Adrenal gland (tissue), 12 donors: Measurements from ENCODE around the gene GPR146. TPM values are rescaled to one million over a fixed set of nuclear protein-coding genes. Genes with fewer than 3 reads are reported as not detected.

Experiments
- DNase-seq, 7 donors: peaks; one replicate each; pipeline ENCODE4 v3.0.0-alpha.2; 2019 to 2020
- H3K27ac ChIP-seq, 5 donors: fragments of 200-600 bp; sonication (generic) in 4 of 5; 1 replicate in 3 of 5; 2 replicates in 2 of 5; pipeline versions ENCODE4 v1.5.1 to v1.8.0; 2016 to 2020; ENCODE audit warnings: mild to moderate bottlenecking in 1 of 5
- H3K27me3 ChIP-seq: fragments of 200-600 bp; 2 replicates; pipeline ENCODE4 v1.8.0; 2021
- H3K36me3 ChIP-seq, 2 donors: fragments of 200-600 bp; replicated peaks in 1 of 2; 1 replicate in 1 of 2; 2 replicates in 1 of 2; pipeline versions ENCODE4 v1.5.1 to v1.8.0; 2018 to 2022
- H3K4me1 ChIP-seq, 2 donors: fragments of 200-600 bp; replicated peaks in 1 of 2; 1 replicate in 1 of 2; 2 replicates in 1 of 2; pipeline versions ENCODE4 v1.5.1 to v1.8.0; 2018 to 2021
- H3K4me3 ChIP-seq, 4 donors: fragments of 200-600 bp; sonication (generic) in 3 of 4; one replicate each; pipeline ENCODE4 v1.5.1; 2016 to 2018
- H3K9me3 ChIP-seq, 3 donors: fragments of 200-600 bp; sonication (generic) in 1 of 3; replicated peaks in 1 of 3; 1 replicate in 2 of 3; 2 replicates in 1 of 3; pipeline versions ENCODE4 v1.5.1 to v1.8.0; 2016 to 2021
- CTCF ChIP-seq, 6 experiments: fragments of 450-650 bp in 4 of 6; fragments of 200-600 bp in 2 of 6; sonication (generic) in 1 of 6; IDR thresholded peaks; 1 replicate in 5 of 6; 2 replicates in 1 of 6; pipeline versions ENCODE4 v1.5.1 to v1.8.0; 2016 to 2021; ENCODE audit warnings: antibody characterized with exemption in 6 of 6, mild to moderate bottlenecking in 2 of 6, moderate library complexity in 1 of 6
- POLR2A ChIP-seq, 2 donors: fragments of 450-650 bp; IDR thresholded peaks; one replicate each; pipeline ENCODE4 v1.6.1; 2017; ENCODE audit warnings: antibody characterized with exemption in 2 of 2, mild to moderate bottlenecking in 2 of 2, moderate library complexity in 1 of 2
- WGBS, 4 donors: extraction: QIAGEN DNeasy Blood & Tissue Kit in 2 of 4; methylation state at CpG; one replicate each; pipeline versions ENCODE4 v1.1.5 to v1.1.7; 2013 to 2017; 5-methylcytosine and 5-hydroxymethylcytosine counted together
- intact Hi-C, 2 donors: fragments of 100-400 bp; cut with DNase I; formaldehyde crosslinking; loops; one replicate each; pipeline versions ENCODE4 v1.14.1 to v1.15.0; 2022 to 2023
- polyA plus RNA-seq, 3 donors: library from polyadenylated mRNA; stranded (reverse); fragments of 200-250 nt in 2 of 3; fragments of 350-450 nt in 1 of 3; fragmentation: Illumina TruSeq in 1 of 3; extraction: RNeasy Lipid Tissue Mini Kit (QIAGEN cat#74804) in 1 of 3; gene quantifications; one replicate each; pipeline ENCODE4 v1.2.3, GENCODE V29; 2013 to 2014
- total RNA-seq, 9 donors: library from RNA; depleted of rRNA in 4 of 9; stranded (reverse); fragments of >200 nt in 4 of 9; fragments of 120-200 nt in 1 of 9; fragmentation: NEBNext Ultra II Directional in 1 of 9; extraction: Animal tissue kit (Norgen Biotek cat#: 25700) in 1 of 9; gene quantifications; one replicate each; pipeline versions ENCODE4 v1.1.0 to v1.2.4, GENCODE V29; 2013 to 2023
- donor health status: healthy with polysubstance abuse.
- donor health status: Bipolar disorder and iron deficiency.
- donor health status: DM: yes; HTN: yes; CAD: no.
- donor health status: DM: no; HTN: no; CAD: no.
- donor health status: DM: no; HTN: no; CAD: no.
- donor health status: DM: yes; HTN: yes; CAD: no.

The GPR146 gene
- total and polyA plus RNA-seq, 12 donors: 0.90 to 17.3 (median 8.7) TPM

- H3K27me3 ChIP-seq: no peaks in the 10 kb centered on the region
These were observed 21.4 kb upstream of the GPR146 start for GRCh38 chr7:1022801-1023465.

GRCh38 chr7:1024331-1024841, 20.0 kb upstream of the GPR146 start:
- Histone ChIP-seq H3K4me1 (peaks cover 14 to 17% of the 10 kb centered on the region in 2 donors), H3K27me3 (no peaks in the 10 kb centered on the region), H3K36me3 (no peaks in the 10 kb centered on the region), H3K27ac (no peak overlapping the region), H3K9me3 (no peaks in the 10 kb centered on the region), H3K4me3 (no peak overlapping the region)
- 81 to 84% (median 82%) methylated on average over 14 to 15 of the region's 15 CpGs for WGBS, 4 donors
- DNase-seq: no peak
- intact Hi-C loops: no loop called here
- TF ChIP-seq POLR2A (IDR thresholded peaks at IDR 0.05): no peak
- no peak for TF ChIP-seq CTCF (IDR thresholded peaks at IDR 0.05)

More at GRCh38 chr7:1022801-1023465, 21.4 kb upstream of the GPR146 start:
- intact Hi-C loops: no loop called here
- no peak for DNase-seq
- Histone ChIP-seq H3K9me3 (no peaks in the 10 kb centered on the region), H3K36me3 (no peaks in the 10 kb centered on the region), H3K4me1 (peaks cover 9 to 10% of the 10 kb centered on the region in 2 donors), H3K27ac (no peak overlapping the region), H3K4me3 (no peak overlapping the region)
- TF ChIP-seq POLR2A (IDR thresholded peaks at IDR 0.05) (no peak), CTCF (IDR thresholded peaks at IDR 0.05) (no peak)
- 90 to 97% (median 94%) methylated on average over 28 to 45 of the region's 45 CpGs for WGBS, 4 donors

GRCh38 chr7:1024876-1025742, 19.2 kb upstream of the GPR146 start:
- H3K4me1 ChIP-seq: peaks cover 16 to 17% of the 10 kb centered on the region in 2 donors
- intact Hi-C loops: no loop called here
- H3K4me3 ChIP-seq: no peak overlapping the region

More at GRCh38 chr7:1024876-1025742, 19.2 kb upstream of the GPR146 start:
- TF ChIP-seq CTCF (IDR thresholded peaks at IDR 0.05) (no peak), POLR2A (IDR thresholded peaks at IDR 0.05) (no peak)
- Histone ChIP-seq H3K27me3 (no peaks in the 10 kb centered on the region), H3K36me3 (no peaks in the 10 kb centered on the region), H3K9me3 (no peaks in the 10 kb centered on the region), H3K27ac (no peak overlapping the region)
- DNase-seq: no peak
- 91 to 94% (median 93%) methylated on average over 12 to 25 of the region's 25 CpGs for WGBS, 4 donors
